Hematopoietic multipotent progenitor cell treated with erythropoietin and hydrocortisone succinate and interleukin-3 and kit ligand, for 4 days (in vitro differentiated cells): Measurements from ENCODE around the gene ACE.

ENCODE experiments used
- DNase-seq: peaks from one replicate; pipeline ENCODE4 v3.0.0-alpha.2; 2015

The ACE gene

DNA sequence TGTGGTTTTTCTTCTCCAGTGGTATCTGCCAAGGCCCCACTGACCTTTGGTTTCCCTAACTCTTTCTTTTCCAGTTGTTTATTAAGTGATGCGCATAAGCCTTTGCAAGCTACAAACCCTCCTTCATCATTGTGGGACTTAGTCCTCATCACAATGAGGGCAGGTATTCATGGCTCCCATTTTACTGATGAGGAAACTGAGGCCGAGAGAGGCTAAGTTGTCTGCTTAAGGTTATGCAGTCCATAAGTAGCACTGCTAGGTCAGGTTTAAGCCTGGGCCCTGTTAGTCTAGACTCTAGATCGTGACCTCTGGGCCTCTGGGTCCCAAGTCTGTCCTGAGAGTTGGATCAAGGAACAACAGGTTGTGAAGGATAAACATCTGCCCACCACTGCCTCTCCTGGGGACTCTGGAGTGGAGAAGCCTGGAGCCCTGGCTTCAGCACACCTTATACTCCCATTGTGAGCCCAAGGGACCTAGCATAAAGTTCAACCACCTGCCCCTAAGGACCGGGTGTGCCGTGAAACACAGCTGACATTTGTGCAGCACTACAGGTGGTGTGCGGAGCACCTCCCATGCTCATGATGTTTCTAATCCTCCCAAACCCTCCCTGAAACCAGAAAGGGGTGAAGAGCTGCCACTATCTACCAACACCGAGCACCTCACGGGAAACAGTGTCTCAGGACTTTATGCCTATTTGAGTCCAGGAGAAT, 41.1 kb downstream of the ACE start:
- no peak for DNase-seq

DNA sequence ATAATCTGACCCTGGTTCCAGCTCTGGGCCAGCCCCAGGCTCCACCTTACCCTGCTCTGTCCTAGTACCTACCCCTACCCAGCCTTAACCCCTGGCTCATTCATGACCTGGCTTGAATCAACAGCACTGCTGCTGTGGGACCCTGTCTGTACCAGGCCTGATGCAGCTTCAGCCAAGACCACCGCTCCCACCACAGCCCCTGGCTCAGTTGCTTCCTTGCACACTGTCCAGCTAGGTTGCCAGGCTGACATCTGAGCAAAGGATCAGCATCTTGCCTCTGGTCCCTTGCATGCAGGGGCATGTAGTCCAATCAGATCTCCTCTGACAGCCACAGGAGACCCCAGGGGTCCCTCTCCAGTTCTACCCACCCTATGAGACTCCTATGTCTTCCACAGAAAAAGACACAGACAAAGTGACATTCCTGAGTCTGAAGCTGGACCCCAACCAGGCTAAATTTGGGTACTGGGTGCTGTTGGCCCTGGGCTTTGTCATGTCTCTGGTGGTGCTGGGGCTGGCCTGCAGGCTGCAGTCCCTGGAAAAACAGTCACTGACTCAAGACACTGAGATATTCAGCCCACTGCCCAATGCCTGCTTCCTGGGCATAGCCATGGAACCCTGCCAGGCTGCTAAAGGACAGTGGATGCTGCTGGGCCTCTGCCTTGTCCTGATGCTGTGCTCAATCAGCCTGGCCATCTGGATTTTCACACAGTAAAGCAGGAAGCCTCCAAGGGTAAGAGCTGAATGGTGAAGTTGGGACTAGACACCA, 42.4 kb downstream of the ACE start:
- no peak for DNase-seq

DNA sequence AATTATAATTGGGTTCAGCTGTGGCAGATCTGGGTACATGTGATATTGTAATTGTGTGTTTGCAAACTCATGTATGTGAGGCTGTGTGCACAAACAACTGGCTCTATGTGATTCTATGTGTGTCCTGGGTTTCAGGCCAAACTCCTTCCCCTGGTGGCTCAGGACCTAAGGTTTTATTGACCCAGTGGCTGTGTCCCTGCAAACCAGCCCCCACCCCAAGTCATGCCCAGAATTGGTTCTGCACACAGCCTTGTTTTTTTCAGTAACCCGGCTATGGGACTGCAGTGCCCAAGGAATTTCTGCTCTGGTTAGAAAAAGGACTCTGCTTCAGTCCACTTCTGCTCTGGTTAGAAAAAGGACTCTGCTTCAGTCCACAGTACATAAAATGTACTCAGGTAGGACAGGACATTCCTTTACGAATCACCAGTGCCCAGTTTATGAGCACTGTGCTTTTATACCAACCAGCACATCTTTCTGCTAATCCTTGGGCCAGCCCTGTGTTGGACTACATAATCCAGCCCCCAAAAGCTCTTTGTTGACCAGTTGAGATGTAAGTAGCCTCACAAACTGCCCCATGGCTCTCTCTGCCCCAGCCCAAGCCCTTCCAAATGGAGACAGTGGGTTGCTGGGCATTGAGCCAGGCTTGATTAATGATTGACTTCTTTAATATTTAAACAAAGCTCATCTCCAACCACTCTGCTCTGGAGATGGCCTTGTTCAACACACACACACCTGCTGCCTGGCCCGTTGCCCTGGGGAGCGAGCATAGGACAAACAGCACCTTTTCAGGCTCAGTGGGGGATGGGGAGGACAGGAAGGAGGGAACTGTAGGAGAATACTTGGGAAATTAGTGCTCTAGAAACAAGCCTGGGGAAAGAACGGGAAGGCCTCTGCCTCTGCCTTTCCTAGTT, 43.4 kb downstream of the ACE start:
- no peak for DNase-seq

DNA sequence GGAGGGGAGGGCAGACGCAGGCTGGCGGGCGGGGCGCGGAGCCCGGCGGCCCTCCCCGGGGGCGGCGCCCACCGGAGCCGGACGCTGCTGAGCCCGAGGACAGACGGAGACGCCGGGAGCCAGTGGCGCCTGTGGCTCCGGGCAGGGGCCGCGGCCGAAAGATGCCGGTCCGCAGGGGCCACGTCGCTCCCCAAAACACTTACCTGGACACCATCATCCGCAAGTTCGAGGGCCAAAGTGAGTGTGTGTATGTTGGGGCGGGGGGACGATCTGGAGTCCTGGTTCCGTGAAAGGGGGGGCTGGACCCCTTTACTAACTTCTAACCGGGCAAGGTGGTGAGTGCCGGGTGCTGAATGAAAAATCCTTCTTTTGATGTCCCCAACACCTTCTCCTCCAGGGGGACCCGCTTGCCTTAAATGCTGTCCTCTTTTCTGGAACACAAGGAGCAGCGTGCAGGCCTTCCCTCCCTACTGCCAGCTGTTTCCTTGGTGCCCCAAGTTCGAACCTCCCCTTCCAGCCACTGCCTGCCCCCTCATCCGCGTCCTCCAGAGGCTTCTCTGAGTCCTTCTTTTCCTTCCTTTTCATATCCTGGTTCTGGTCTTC, 46.5 kb downstream of the ACE start, which contains the start of gene KCNH6:
Gene KCNH6, plus strand, starts transcription at position 106 of the 603 bp plus-strand sequence. Its CDS starts 56 bp downstream, at position 162.
- DNase-seq = peak; percentile 25

DNA sequence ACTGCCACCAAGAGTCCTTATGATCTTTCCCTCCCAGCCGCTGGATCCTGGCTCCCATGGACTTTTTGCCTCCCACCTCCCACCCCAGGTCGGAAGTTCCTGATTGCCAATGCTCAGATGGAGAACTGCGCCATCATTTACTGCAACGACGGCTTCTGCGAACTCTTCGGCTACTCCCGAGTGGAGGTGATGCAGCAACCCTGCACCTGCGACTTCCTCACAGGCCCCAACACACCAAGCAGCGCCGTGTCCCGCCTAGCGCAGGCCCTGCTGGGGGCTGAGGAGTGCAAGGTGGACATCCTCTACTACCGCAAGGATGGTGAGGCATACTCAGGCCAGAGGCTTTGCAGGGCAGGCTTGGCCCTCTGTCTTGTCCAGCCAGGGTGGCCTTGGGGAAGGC, 47.2 kb downstream of the ACE start:
- DNase-seq = no peak

DNA sequence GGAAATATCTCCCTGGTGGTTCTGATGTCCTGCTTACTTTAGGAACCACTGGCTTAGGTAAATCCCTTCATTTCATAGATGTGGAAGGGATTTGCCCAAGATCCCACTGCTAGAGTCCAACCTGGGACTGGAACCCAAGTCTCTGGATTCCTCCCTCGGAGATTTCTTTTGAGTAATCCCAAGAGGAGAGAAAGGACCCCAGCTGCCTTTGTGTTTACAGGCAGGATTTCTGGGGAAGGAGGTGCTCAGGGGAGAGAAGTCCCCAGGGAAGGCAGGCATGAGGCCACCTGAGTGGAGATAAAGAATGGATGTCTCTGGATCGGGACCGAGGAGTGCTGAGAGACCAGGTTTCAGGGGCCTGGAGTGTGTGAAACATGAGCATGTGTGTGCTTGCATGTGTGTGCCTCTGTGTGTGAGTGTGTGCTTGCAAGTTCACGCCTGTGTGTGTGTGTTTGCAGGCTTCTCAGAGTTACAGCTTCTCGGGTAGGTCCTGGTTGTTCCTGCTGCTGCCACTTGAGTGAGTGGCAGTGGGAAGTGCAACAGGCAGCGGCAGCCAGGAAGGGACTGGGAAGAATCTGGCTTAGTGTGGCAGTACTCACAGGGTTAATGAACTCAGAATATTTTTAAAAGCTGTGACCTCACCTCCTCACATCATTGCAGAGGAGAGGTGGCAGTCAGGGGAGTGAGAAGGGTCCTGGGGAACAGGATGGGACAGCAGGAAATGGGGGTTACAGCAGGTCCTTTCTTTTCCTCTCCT, 48.5 kb downstream of the ACE start:
- DNase-seq = no peak

DNA sequence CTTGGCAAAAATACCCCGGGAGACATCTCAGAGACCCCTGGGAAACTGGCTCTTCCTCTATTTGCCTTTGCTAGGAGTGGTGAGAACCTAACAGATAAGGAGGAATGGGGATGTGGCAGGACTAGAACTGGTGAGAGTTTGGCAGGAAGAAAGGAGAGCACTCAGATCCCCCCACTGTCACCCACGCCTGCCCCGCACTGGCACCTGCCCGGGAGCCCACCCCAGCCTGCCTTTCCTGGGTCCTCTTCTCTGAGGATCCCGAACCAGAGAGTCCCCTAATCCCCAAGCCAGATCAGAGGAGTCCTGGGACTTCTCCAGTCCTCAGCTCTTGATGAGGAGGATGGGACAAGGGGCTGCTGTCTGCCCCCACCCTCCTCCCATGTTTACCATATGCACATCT, 50.0 kb downstream of the ACE start:
- no peak for DNase-seq

DNA sequence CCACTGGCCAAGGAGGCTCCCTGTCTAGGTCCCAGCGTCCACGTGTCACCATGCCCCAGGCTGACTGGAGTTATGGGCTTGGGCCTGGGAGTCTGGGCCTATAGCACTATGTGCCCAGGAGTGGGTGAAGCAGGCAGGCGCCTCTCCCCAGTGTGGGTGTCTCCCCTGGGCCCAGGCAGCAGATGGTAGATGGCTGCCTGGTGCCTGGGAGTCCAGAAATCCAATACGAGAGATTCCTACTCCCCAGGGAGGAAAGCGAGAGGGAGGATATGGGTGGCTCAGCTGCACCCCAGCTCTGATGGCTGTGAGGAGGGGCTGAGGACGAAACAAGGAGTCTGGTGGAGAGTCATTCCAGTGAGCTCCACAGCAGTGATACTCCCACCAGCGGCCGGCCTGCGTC, 51.3 kb downstream of the ACE start:
- DNase-seq = no peak

DNA sequence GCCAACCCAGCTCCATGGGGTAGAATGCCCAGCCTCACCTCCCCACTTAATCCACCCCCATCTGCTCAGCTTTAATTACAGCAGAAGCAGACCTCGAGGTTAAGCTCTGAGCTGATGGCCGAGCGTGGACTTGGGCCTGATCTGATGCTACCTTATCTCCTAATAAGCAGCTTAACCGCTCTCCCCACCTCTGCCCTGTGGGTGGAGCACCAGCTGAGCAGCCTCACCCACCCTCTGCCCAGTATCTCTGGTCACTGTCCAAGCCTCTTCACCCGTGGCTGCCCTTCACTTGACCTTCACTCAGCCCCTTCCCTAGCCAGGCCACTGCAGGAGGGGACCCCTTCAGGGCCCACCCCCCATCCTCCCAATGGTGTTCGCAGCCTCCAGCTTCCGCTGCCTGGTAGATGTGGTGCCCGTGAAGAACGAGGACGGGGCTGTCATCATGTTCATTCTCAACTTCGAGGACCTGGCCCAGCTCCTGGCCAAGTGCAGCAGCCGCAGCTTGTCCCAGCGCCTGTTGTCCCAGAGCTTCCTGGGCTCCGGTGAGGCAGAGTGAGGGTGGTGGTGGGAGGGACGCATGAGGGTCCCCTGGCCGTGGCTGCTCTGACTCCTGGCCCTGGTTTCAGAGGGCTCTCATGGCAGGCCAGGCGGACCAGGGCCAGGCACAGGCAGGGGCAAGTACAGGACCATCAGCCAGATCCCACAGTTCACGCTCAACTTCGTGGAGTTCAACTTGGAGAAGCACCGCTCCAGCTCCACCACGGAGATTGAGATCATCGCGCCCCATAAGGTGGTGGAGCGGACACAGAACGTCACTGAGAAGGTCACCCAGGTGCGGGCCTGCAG, 53.1 kb downstream of the ACE start:
- peak; percentile 74 for DNase-seq

DNA sequence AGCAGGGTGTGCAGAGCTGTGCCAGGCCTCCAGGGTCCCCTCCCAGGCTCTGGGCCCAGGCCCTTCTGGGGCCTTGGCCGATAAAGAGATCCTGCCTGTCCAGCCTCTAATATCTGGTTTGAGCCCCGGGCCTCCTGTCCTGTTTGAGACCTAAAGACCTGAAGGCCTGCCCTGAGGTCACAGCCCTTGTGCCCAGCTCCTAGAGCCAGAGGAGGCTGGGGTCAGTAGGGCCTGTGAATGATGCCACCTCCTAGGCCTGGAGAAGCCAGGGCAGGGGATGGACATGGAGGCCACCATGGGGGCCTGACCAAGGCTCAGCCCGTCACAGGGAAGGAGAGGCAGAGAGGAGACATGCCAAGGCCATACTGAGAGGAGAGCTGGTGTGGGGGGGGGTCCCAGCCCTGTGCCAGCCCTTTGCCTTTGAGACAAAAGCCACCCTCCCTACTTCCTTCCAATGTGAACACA, 53.7 kb downstream of the ACE start:
- no peak for DNase-seq

DNA sequence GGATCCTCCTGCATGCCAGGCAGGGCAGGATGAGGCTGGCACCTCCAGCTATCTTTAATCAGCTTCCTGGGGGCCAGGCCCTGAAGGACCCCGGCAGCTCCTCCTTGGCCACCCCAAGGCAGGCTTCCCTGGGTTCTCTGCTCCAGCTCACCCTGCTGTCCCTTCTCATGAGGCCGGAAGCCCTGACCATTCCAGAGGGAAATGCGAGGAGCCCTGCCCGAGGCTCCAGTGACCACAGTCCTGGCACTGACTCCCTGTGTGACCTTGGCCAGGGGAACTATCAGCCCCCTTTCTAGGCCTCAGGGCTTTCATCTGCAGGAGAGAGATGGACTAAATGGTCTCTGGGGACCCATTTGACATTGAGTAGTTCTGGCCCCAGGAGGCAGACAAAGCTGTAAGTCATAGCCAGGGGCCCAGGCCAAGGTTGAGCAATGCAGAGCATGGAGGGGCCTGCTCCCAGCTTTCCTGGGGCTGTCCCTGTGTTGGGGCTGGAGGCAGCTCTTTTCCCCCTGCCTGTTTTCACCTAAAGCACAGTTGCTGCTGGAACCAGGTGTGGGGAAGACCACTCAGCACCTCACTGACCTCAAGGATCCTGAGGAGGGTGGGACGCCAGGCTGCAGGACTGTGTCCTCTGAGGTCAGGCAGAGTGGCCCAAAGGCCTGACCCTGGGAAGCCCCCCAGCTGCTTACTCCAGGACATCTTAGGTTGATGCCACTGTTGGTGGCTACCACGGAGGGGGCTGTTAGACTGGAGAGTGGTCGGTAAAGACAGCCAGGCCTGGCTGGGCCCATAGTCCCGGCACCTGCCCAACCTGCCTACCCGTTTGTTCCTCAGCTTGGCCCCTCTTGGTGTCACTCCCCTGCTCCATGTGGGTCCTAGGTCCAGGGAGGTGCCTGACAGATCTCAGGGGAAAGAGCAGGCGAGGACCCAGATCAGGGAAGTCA, 54.4 kb downstream of the ACE start:
- no peak for DNase-seq

DNA sequence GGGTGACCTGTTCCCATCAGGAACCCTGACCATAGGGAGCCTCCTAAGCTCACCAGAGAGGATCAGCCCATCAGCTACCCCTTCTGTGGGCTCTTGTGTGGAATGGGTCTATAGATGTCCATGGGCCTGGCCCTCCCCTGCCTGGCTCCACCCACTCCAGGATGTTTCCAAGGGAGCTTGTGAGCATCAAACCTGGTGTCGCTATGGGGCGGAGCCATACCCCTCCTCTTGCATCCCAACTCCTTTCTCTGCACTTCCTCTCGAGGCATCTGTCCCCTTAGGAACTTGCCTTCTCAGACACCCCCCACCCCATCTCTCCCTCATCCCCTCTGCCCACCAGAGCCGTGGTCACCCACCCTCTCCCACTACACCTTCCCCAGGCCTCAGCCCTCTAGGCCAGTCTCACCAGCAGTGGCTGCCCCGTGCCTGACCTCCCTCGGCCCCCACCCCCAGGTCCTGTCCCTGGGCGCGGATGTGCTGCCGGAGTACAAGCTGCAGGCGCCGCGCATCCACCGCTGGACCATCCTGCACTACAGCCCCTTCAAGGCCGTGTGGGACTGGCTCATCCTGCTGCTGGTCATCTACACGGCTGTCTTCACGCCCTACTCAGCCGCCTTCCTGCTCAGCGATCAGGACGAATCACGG, 56.7 kb downstream of the ACE start:
- DNase-seq = no peak

DNA sequence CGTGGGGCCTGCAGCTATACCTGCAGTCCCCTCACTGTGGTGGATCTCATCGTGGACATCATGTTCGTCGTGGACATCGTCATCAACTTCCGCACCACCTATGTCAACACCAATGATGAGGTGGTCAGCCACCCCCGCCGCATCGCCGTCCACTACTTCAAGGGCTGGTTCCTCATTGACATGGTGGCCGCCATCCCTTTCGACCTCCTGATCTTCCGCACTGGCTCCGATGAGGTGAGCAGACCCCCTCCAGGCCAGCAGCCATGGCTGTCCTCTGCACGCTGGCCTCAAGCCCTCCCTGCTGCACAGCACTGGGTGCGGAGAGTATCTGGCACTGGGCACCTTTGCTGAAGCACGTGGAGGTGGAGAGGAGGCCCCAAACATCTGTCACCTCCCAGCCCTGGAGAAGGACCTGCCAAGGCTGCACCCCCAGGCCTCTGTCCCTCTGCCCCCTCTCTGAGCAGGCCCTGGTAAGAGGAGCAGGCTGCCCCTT, 57.3 kb downstream of the ACE start:
- no peak for DNase-seq

DNA sequence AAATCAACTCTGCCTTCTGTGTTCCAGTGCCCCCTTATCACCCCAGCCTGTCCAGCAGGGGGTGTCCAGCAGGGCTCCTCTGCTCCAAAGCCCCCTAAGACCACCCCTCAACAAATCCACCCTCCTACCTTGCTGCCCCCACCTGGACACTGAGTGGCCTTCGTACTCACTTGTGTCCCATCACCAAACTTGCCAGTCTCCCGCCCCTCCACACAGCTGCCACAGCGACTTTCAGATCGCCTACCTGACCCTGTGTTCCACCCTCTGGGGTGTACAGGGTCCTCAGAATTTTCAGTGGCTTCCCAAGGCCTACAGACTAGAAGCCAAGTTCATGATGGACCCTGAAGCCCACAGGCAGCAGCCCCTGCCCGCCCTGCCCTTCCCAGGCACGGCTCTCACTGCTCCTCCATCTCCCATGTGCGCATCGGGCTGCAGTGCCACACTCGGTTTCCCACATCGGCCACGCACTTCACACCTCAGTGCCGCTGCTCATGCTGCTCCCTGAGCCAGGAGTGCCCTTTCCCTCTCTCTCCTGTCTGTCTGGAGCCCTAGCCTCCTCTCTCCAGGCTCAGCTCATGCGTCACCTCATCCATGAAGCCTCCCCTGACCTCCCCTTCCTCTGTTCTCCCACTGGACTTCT, 58.1 kb downstream of the ACE start:
- DNase-seq = no peak

DNA sequence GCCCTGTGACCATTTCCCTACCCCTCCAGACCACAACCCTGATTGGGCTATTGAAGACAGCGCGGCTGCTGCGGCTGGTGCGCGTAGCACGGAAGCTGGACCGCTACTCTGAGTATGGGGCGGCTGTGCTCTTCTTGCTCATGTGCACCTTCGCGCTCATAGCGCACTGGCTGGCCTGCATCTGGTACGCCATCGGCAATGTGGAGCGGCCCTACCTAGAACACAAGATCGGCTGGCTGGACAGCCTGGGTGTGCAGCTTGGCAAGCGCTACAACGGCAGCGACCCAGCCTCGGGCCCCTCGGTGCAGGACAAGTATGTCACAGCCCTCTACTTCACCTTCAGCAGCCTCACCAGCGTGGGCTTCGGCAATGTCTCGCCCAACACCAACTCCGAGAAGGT, 58.8 kb downstream of the ACE start:
- DNase-seq = no peak

DNA sequence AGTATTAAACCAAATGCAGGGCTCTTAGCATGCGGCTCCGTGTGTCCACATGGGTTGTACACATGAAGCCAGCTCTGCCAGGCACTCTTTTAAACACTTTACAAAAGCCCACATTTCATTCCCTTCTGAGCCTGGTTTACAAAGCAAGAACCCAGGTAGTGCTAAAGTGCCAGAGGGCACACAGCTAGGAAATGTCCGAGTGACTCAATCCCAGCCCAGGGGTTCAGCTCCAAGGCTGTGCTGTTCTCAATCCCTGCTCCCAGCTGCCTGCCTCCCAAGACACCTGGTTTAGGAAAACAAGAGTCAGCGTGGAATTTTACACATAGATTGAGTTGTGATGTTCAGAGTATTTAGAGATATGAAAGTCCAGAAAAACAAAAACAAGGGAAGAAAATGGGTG, 60.1 kb downstream of the ACE start:
- no peak for DNase-seq

DNA sequence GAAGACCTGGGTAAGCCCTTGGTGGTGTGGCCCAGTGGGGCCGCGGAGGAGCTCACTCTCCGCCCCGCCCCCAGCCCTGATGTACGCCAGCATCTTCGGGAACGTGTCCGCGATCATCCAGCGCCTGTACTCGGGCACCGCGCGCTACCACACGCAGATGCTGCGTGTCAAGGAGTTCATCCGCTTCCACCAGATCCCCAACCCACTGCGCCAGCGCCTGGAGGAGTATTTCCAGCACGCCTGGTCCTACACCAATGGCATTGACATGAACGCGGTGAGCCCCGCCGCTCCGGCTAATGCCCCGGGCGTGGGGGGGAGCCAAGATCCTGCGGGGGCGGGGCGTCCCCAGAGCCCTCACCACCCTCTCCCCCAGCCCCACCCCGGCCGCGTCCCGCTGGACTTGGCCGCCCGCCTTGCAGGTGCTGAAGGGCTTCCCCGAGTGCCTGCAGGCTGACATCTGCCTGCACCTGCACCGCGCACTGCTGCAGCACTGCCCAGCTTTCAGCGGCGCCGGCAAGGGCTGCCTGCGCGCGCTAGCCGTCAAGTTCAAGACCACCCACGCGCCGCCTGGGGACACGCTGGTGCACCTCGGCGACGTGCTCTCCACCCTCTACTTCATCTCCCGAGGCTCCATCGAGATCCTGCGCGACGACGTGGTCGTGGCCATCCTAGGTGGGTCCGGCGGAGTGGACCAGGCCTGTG, 61.3 kb downstream of the ACE start:
- peak; percentile 20 for DNase-seq
